ENCODE results near the gene GBA2.

Gene GBA2

DNA sequence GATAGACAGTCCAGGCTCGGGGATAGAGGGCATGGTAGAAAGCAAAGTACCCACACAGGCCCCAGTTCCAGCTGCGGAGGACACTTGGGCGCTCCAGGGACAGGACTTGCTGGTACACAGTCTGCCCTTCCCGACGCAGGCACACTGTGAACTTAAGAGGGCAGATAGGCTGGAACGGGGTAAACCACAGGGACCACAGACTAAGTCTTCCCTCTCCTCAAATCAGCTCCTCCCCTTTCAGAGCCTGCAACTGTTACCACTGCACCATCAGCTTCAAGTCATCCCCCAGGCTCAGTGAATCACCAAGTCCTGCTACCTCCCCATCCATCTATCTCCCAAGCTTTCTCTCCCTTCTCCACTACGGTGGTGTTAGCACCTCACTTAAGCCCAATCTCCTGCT, 7.3 kb downstream of the GBA2 start:
- H3K27ac ChIP-seq, result no peak overlapping the region
- no peak for DNase-seq (ENCODE audit: low read depth, low spot score)

DNA sequence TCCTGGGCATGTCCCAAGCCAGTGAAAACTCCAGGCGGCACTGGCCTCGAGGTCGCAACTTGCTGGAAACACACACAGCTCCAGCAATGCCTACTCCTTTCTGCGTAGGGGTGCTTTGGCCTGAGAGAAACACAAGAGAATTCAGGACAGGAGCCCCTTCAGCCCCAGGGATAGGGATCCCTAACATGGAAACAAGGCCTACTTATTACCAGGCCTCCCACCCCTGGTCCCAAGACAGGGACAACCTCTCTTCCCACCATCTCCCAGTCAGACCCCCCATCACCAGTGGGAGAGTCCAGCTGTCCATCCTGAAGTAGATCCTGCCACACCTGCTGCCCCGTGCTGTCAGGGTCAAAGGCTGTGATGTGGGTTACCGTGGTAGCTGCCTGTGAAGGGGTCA, 8.8 kb downstream of the GBA2 start:
- DNase-seq (ENCODE audit: low read depth, low spot score), result no peak
- no peak overlapping the region for H3K27ac ChIP-seq

DNA sequence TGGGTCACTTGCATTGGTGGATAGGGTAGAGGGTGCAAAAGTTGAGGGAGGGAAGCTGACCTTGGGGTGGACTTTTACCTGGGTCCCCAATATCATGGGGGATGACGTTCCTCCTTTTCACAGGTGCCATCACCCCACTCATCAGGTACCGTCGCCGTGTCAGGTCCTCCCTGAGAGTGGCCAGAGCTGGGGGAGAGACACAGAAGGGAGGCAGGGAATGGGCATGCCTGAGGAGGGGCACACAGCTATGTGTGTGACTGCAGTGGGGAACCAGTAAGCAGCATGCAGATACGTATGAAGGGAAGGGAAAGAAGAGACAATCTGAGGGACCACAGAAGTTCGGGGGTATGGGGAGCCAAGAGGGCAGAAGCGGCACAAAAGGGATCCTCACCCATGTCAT, 10.1 kb downstream of the GBA2 start:
- no peak overlapping the region for H3K27ac ChIP-seq
- DNase-seq (ENCODE audit: low read depth, low spot score), result no peak

DNA sequence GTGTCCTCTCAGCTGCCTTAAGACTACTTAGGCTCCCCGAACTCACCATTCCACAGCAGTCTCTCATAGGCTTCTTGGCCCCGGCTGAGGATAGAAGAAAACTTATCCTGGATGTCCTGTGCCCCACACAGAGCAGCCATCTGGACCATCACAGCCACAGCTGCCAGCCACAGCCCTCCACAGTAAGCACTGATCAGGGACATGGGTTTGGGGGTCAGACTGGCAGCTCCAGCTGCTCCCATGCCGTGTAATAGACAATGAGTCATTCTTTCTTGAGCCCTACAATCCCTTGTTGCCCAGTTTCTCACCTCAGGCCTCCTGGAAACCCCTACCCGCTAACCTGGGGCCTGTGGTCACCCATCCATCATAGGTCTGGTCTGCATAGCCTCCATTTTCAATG, 10.8 kb downstream of the GBA2 start:
- H3K27ac ChIP-seq, result no peak overlapping the region
- no peak for DNase-seq (ENCODE audit: low read depth, low spot score)

DNA sequence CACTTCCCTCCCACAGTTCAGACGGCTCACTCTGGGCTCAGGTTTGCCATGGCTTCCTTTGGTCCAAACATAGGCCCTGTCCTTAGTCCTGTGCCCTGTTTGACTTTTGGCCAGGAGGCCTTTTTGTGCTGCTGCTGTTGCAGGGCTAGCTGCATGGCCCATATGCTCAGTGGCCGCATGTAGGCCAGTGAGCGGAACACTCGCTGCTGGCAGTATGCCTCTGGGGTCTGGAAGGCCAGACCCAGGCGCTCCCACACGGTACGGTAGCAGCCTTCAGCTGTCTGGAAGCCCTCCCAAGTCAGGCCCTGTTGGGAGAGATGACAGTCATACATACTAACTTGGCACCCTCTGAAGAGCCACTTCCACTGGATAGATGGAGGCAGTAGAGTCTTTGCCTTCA, 11.9 kb downstream of the GBA2 start:
- no peak overlapping the region for H3K27ac ChIP-seq
- no peak for DNase-seq (ENCODE audit: low read depth, low spot score)

DNA sequence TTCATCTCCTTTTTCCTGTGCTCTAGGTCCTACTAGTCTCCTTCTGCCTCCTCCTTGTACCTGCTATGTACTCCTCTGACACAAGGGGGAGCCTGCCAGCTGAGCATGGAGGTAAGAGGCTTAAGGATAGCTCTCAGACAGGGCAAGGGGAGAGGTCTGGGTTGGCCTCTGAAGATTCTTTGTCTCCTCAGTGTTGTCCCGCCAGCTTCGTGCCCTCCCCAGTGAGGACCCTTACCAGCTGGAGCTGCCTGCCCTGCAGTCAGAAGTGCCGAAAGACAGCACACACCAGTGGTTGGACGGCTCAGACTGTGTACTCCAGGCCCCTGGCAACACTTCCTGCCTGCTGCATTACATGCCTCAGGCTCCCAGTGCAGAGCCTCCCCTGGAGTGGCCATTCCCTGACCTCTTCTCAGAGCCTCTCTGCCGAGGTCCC, 12.8 kb downstream of the GBA2 start:
- DNase-seq (ENCODE audit: low read depth, low spot score), result no peak
- H3K27ac ChIP-seq, result no peak overlapping the region

DNA sequence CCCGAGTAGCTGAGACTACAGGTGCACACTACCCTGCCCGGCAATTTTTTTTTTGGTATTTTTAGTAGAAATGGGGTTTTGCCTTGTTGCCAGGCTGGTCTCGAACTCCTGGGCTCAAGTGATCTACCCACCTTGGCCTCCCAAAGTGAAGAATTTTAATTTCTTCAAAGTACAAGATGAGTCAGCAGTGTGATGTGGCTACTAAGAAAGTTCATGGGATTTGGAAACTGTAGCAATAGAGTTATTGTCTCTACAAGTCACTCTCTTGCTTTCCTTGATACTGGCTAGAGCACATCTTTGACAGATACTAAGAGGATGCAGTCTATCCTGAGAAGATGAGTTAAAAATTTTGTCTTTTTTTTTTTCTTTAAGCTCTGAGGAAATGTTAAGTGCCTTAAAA, 14.9 kb downstream of the GBA2 start:
- H3K27ac ChIP-seq, result peak overlapping the region; percentile 96
- no peak for DNase-seq (ENCODE audit: low read depth, low spot score)

DNA sequence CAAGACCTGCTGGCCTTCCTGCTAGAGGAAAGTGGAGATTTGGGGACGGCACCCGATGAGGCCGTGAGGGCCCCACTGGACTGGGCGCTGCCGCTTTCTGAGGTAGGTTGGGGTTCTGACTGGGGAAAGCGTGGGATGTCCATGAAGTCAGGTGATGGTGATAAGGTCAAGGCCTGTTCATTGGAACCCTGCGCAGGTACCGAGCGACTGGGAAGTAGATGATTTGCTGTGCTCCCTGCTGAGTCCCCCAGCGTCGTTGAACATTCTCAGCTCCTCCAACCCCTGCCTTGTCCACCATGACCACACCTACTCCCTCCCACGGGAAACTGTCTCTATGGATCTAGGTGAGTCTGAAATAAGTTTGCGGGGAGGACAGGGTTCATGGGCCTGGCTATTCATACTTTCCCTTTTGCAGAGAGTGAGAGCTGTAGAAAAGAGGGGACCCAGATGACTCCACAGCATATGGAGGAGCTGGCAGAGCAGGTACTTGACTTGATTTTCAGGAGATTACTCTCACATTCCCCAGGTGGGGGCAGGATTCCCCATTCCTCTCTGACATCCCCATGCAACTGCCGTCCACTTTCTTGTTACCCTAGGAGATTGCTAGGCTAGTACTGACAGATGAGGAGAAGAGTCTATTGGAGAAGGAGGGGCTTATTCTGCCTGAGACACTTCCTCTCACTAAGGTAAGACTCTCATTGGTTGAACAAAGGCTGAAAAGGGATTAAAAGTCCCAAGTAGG, 16.1 kb downstream of the GBA2 start:
- DNase-seq (ENCODE audit: low read depth, low spot score), result peak; percentile 65
- peak overlapping the region; percentile 96 for H3K27ac ChIP-seq

DNA sequence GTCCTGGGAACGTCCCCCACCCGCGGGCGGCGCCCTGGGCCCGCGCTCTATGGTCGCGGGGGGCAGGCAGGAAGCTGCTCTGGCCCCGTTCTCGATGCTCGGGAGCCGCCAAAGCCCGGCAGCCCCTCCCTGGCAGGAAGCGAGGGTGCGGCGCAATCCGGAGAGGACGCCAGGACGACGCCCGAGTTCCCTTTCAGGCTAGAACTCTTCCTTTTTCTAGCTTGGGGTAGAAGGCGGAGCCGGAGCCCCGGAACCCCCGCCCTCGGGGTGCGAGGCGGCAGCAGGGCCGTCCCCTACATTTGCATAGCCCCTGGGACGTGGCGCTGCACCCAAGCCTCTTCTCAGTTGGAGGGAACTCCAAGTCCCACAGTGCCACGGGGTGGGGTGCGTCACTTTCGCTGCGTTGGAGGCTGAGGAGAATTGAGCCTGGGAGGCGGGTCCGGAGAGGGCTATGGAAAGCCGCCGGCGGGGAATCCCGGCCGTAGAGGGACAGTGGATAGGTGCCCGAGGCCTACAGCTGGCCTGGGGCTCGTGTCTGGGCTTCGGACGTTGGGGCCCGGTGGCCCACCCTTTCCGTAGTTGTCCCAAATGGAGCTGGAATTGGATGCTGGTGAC, 16.7 kb downstream of the GBA2 start, which contains the start of the genes CREB3 and TLN1:
Gene CREB3 (plus strand): TSS at position 482 of the 615 bp plus-strand sequence. CDS start 107 bp downstream, at position 589.
Gene TLN1 (minus strand): TSS at position 11 of the 615 bp plus-strand sequence. CDS start 6,501 bp downstream, outside the sequence.
- peak; percentile 94 for DNase-seq (ENCODE audit: low read depth, low spot score)
- H3K27ac ChIP-seq, result peak within 1 kb of the TSS; percentile 96

DNA sequence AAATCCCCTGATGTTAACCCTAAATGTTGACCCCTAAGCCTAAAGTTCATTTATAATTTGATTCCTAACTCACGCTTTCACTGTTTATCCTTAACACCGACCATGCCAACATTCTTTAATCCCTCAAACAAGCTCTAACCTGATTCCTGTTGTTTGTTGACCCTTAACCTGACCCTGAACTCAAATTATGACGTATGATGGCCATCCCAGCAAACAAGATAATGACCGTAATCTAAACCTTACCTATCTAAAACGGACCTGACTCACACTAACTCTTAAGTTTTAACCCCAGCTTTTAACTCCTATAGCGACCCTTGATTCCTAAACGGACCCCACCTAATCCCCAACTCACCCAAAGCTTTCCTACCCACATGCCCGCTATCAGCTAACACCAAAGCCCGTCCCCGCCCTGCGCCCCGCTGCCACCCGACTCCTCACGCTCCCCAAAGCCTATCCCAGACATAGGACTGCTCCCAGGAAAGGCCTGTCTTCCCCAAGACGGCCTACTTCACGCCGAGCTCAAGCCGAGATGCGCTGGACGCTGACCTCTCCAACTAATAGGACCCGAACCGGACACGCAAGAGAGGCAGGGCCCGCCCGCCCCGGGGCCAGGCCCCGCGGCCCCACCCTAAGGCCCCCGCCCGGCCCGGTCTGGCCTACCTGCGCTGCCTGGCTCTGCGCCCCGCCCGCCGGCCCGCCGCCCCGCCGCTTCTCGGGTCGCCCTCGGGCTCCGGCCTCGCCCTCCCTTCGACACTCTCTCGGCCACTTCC, 17.4 kb downstream of the GBA2 start:
- no peak for DNase-seq (ENCODE audit: low read depth, low spot score)
- peak overlapping the region; percentile 96 for H3K27ac ChIP-seq

DNA sequence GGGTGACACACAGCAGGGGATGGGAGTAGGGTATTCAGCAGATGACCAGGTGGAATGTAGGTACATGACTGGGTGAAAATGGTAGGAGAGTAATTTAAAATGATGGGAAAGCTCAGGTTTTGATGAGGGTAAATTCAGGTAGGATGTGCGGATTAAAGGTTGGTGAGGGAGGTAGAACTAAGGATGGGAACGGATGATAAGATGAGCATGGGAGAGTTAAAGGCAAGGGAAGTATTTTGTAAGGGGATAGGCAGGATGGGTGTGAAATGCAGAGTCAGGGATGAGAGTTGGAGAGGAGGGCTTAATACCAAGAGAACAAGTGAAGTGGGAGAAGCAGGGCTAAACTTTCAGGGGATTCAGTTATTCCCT, 18.6 kb downstream of the GBA2 start:
- DNase-seq (ENCODE audit: low read depth, low spot score), result no peak
- peak overlapping the region; percentile 96 for H3K27ac ChIP-seq

DNA sequence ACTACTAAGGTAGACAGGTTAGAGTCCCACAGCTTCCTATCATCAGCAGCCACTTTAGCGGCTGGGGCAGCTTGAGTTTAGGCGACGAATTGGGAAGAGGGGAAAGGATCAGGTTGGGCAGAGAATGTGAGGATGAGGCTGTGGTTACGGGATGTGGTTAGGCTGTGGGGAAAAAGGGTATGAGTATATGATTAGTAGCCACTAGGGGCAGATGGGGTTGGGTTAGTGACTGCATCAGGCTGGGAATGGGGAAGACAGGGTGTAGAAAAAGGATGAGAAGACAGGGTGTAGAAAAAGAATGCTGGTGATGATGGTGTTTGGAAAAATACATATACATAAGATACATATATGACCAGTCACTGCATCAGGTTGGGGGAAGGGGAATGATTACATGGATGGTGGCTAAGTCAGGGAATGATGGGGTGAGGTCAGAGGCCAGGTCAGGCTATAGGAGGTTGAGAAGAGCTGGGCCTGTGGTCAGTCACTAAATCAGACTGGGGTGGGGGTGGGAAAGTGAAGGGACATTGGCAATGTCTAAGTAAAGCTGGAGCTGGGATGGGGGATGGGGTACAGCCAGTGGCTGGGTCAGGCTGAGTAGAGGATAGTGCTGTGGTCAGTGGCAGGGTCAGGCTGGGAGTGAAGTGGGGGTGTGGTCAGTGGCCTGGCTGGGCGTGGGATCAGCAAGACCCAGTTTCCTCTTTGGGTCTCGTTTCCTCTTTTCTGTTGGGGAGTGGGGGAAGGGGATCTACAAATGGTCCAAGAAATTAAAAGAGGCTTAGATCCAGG, 19.1 kb downstream of the GBA2 start:
- H3K27ac ChIP-seq, result peak overlapping the region; percentile 96
- DNase-seq (ENCODE audit: low read depth, low spot score), result no peak

DNA sequence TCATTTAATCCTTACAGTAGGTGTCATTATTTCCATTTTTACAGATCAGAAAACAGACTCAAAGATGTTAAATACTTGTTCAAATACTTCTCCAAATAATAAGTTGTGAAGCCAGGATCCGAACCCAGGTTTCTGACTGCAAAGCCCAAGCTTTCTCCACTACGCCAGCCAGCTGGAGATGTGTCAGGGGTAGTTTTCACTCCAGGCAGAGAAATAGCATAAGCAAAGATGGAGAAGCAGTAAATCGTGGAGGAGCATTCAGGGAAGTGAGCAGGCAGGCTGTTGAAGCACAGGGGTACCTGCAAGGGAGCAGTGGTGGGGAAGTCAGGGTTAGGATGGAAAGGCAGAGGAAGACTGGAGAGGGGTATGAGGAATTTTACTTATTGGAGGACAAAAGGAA, 19.9 kb downstream of the GBA2 start:
- H3K27ac ChIP-seq, result peak overlapping the region; percentile 96

DNA sequence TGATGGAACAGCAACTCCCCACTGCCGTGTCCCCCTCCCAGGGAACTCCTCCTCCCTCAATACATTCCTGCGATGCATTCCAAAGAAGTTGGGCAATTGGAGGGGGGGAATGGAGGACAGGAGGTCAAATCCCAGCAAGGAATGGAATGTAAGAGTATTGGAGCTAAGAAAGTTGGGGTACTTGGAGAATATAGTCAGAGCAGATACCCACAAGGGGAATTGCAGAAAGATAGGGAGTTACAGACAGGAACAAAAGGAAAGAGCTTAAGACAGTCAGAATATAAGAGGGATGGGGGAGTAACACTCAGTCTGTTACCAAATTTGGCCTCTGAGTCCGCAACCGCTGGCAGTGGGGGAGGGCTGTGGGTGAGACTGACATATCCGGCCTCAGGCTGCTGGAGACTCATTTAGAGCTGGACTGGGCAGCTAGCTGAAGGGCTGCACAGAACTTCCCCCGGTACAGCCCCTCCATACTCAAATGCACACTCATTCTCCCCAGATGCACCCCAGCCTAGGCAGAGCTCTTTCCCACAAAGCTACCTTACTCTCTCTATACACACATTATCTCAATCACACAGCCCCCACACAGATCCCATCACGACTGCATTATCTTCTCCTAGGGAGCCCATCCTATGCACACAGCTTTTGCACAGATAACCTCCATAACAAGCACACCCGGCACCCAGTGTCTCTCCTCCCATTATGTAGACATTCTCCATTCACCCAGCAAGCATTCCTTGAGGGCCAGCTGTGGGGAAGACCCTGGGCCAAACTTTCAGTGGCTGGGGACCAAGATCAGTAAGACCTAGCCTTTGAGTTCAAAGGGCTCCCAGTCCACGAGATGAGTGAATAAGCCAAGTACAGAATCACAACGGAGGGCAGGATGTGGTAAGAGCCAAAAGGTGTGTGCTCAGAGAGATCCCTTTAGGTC, 20.7 kb downstream of the GBA2 start:
- H3K27ac ChIP-seq, result peak overlapping the region; percentile 96

More for the DNA sequence above, 19.9 kb downstream of the GBA2 start:
- no peak for DNase-seq (ENCODE audit: low read depth, low spot score)

DNA sequence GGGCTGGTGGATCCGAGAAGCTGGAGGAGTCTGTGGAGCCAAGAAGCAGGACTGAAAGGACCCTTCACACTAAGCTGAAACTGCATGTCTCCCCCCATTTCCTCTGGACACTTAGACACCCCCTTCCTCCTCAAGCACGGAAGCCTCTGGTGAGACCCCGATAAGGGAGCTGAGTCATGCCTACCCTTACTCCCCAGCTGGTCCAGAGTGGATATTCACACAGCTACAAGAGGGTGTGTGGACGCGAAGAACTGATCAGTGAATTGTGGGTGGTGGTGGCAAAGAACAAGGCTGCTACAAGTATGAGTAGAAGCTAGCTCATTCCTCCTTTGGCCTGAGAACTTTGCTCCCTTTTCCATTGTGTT, 21.4 kb downstream of the GBA2 start:
- DNase-seq (ENCODE audit: low read depth, low spot score), result no peak
- H3K27ac ChIP-seq, result peak overlapping the region; percentile 96

More for the DNA sequence above, 20.7 kb downstream of the GBA2 start:
- no peak for DNase-seq (ENCODE audit: low read depth, low spot score)

DNA sequence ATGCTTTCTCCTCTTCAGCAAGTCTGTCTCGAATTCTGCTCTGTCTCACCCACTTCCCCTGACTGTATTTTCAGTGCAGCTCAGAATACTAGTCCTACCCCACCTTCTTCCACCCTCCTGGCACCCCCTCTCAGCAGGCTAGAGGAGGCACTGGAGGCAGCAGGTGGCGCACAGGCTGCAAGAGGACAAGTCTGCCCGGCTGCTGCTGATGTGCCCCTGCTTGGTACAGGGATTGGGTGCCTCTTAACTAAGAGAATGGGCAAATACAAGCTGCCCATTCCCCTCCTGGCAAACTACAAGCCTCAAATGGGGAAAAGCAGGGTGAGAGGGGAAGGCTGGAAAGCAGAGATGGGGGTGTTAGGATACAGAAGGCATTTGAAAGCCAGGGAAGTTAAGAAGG, 22.1 kb downstream of the GBA2 start:
- peak overlapping the region; percentile 96 for H3K27ac ChIP-seq
- no peak for DNase-seq (ENCODE audit: low read depth, low spot score)

DNA sequence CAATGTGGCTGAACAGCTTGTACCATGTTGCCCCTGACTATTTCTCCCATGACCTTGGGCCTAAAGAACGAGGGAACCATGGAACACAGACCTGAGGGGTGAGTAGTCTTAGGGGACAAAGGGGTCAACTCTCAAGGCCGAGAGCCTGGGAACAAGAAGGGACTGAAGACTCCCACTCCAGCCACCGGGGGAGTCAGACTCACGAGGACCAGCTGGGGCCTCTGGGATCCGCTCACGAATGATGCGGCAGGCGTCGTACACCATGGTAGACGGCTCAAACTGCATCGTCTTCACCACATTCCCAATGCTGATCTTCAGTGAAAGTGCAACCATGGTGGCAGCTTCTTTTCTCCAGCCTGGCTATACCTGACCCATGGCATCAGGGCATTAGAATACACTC, 23.7 kb downstream of the GBA2 start:
- DNase-seq (ENCODE audit: low read depth, low spot score), result no peak
- no peak overlapping the region for H3K27ac ChIP-seq

DNA sequence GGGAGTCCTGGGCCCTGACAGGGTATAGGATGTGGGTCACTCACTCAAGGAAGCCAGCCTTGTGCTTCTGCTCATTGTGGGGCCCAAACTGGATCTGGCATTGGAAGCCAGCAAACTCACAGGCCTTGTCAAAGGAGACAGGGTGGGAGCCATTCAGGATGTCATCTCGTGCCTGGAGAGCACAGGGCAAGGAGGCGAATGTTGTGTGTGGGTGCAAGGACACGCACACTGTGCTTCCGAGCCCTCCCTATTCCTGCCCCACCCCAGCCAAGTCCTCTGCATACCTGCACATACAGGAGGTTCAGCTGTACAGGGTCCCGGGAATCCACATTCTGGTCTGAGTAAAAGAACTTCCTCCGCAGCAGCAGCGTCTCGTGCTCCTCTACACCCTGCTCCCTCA, 25.1 kb downstream of the GBA2 start:
- no peak for DNase-seq (ENCODE audit: low read depth, low spot score)
- H3K27ac ChIP-seq, result no peak overlapping the region

DNA sequence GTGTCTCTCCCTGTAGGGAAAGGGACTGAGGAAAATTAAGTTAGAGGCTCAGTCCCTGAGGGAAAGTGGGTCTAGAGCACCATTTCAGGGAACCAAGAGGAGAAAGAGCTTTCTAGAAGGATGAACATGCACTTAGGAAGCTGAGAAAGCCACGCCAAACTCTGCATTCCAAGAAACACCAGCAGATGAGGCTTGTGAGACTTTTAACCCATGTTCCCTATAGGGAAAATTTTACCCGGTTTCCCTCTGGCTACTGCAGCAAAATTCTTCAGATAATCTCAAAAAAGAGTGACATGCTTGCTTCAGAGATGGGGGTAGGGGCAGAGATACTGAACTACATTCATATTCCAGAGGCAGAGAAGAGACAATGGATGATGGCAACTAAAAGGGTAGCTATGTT, 25.6 kb downstream of the GBA2 start:
- no peak overlapping the region for H3K27ac ChIP-seq
- no peak for DNase-seq (ENCODE audit: low read depth, low spot score)
